ENCODE measurements around the gene WWOX.

The WWOX gene

GRCh38 chr16:78365366-78365765, 265.9 kb downstream of the WWOX start:
- Histone ChIP-seq H3K36me3 (ENCODE audit: control insufficient read depth, insufficient read depth, low read length) (no peaks in the 10 kb centered on the region), H3K4me1 (ENCODE audit: control insufficient read depth, insufficient read depth, low read length) (no peaks in the 10 kb centered on the region), H3K4me3 (ENCODE audit: low read length) (no peak overlapping the region), H3K27me3 (ENCODE audit: control insufficient read depth, insufficient read depth, low read length) (no peaks in the 10 kb centered on the region), H3K9ac (ENCODE audit: low read length) (no peak overlapping the region), H3K9me3 (ENCODE audit: control insufficient read depth, low read length) (no peaks in the 10 kb centered on the region)

GRCh38 chr16:78368121-78369102, 269.0 kb downstream of the WWOX start:
- Histone ChIP-seq H3K9me3 (ENCODE audit: control insufficient read depth, low read length) (no peaks in the 10 kb centered on the region), H3K4me3 (ENCODE audit: low read length) (no peak overlapping the region), H3K9ac (ENCODE audit: low read length) (no peak overlapping the region), H3K4me1 (ENCODE audit: control insufficient read depth, insufficient read depth, low read length) (no peaks in the 10 kb centered on the region), H3K27me3 (ENCODE audit: control insufficient read depth, insufficient read depth, low read length) (no peaks in the 10 kb centered on the region), H3K36me3 (ENCODE audit: control insufficient read depth, insufficient read depth, low read length) (no peaks in the 10 kb centered on the region)

- H3K36me3 ChIP-seq (ENCODE audit: control insufficient read depth, insufficient read depth, low read length) = no peaks in the 10 kb centered on the region
Measured at GRCh38 chr16:78372277-78372676, 272.8 kb downstream of the WWOX start.

DNA sequence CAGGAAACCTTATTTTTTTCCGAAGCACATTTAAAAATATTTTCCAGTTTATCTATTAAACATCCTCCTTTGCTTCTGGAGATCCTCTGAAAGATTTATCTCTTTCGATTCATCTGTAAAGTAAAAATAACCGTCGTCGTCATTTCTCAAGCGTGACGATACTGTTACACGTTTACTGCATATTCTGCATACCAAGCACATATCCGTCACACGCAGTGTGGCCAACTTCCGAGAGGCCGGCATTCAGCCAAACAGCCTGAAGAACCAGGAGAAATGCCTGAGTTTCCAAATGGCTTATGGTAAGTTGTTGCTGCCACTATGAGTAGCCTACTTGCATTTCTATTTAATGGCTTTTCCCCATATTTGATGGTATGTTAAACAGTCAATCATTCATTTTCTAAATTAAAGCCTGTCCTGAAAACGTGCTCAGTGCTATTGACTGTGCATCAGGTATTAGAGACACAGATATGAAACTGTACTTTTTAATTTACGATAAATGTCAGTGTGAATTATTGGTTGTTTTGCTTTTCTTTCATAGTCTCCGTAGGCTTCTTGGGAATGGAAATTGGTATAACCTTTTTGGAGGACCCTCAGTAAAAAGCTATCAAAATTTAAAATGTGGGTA, 275.7 kb downstream of the WWOX start:
- no peaks in the 10 kb centered on the region for H3K9me3 ChIP-seq (ENCODE audit: control insufficient read depth, low read length)
- H3K27me3 ChIP-seq (ENCODE audit: control insufficient read depth, insufficient read depth, low read length) = no peaks in the 10 kb centered on the region
- no peaks in the 10 kb centered on the region for H3K4me1 ChIP-seq (ENCODE audit: control insufficient read depth, insufficient read depth, low read length)
- H3K4me3 ChIP-seq (ENCODE audit: low read length) = no peak overlapping the region
- H3K9ac ChIP-seq (ENCODE audit: low read length) = no peak overlapping the region
- no peaks in the 10 kb centered on the region for H3K36me3 ChIP-seq (ENCODE audit: control insufficient read depth, insufficient read depth, low read length)

More at GRCh38 chr16:78372277-78372676, 272.8 kb downstream of the WWOX start:
- Histone ChIP-seq H3K27me3 (ENCODE audit: control insufficient read depth, insufficient read depth, low read length) (no peaks in the 10 kb centered on the region), H3K9ac (ENCODE audit: low read length) (no peak overlapping the region), H3K4me3 (ENCODE audit: low read length) (no peak overlapping the region), H3K4me1 (ENCODE audit: control insufficient read depth, insufficient read depth, low read length) (no peaks in the 10 kb centered on the region), H3K9me3 (ENCODE audit: control insufficient read depth, low read length) (no peaks in the 10 kb centered on the region)

- Histone ChIP-seq H3K36me3 (ENCODE audit: control insufficient read depth, insufficient read depth, low read length) (no peaks in the 10 kb centered on the region), H3K4me1 (ENCODE audit: control insufficient read depth, insufficient read depth, low read length) (no peaks in the 10 kb centered on the region), H3K27me3 (ENCODE audit: control insufficient read depth, insufficient read depth, low read length) (no peaks in the 10 kb centered on the region), H3K9ac (ENCODE audit: low read length) (no peak overlapping the region), H3K9me3 (ENCODE audit: control insufficient read depth, low read length) (no peaks in the 10 kb centered on the region), H3K4me3 (ENCODE audit: low read length) (no peak overlapping the region)
Measured at GRCh38 chr16:78376452-78376851, 277.0 kb downstream of the WWOX start.

- no peaks in the 10 kb centered on the region for H3K4me1 ChIP-seq (ENCODE audit: control insufficient read depth, insufficient read depth, low read length)
- H3K9me3 ChIP-seq (ENCODE audit: control insufficient read depth, low read length) = no peaks in the 10 kb centered on the region
- H3K4me3 ChIP-seq (ENCODE audit: low read length) = no peak overlapping the region
- no peaks in the 10 kb centered on the region for H3K27me3 ChIP-seq (ENCODE audit: control insufficient read depth, insufficient read depth, low read length)
- no peak overlapping the region for H3K9ac ChIP-seq (ENCODE audit: low read length)
- H3K36me3 ChIP-seq (ENCODE audit: control insufficient read depth, insufficient read depth, low read length) = no peaks in the 10 kb centered on the region
Measured at GRCh38 chr16:78377312-78377711, 277.9 kb downstream of the WWOX start.

DNA sequence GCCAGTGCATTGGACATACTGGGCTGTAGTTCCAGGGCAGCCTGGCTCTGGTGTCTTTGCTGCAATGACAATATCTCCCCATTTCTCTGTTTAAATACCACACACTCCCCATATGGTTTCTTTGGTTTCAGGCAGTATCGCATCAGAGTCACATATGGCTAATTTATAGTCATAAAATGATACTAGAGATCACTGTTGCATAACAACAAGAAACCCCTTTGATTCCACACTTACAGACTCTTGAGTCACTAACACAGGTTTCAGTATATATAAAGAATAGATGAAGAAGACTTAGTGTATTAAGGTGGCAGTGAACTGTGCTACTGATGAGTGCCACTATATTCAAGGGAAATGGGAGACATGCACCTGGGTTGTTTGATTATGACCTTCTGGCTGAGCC, 281.6 kb downstream of the WWOX start:
- no peak overlapping the region for H3K9ac ChIP-seq (ENCODE audit: low read length)
- H3K4me3 ChIP-seq (ENCODE audit: low read length) = no peak overlapping the region
- H3K36me3 ChIP-seq (ENCODE audit: control insufficient read depth, insufficient read depth, low read length) = no peaks in the 10 kb centered on the region
- H3K9me3 ChIP-seq (ENCODE audit: control insufficient read depth, low read length) = no peaks in the 10 kb centered on the region
- no peaks in the 10 kb centered on the region for H3K27me3 ChIP-seq (ENCODE audit: control insufficient read depth, insufficient read depth, low read length)
- H3K4me1 ChIP-seq (ENCODE audit: control insufficient read depth, insufficient read depth, low read length) = no peaks in the 10 kb centered on the region

GRCh38 chr16:78383118-78383517, 283.7 kb downstream of the WWOX start:
- H3K9ac ChIP-seq (ENCODE audit: low read length) = no peak overlapping the region
- no peaks in the 10 kb centered on the region for H3K9me3 ChIP-seq (ENCODE audit: control insufficient read depth, low read length)
- H3K27me3 ChIP-seq (ENCODE audit: control insufficient read depth, insufficient read depth, low read length) = no peaks in the 10 kb centered on the region
- no peaks in the 10 kb centered on the region for H3K4me1 ChIP-seq (ENCODE audit: control insufficient read depth, insufficient read depth, low read length)
- H3K4me3 ChIP-seq (ENCODE audit: low read length) = no peak overlapping the region
- no peaks in the 10 kb centered on the region for H3K36me3 ChIP-seq (ENCODE audit: control insufficient read depth, insufficient read depth, low read length)

DNA sequence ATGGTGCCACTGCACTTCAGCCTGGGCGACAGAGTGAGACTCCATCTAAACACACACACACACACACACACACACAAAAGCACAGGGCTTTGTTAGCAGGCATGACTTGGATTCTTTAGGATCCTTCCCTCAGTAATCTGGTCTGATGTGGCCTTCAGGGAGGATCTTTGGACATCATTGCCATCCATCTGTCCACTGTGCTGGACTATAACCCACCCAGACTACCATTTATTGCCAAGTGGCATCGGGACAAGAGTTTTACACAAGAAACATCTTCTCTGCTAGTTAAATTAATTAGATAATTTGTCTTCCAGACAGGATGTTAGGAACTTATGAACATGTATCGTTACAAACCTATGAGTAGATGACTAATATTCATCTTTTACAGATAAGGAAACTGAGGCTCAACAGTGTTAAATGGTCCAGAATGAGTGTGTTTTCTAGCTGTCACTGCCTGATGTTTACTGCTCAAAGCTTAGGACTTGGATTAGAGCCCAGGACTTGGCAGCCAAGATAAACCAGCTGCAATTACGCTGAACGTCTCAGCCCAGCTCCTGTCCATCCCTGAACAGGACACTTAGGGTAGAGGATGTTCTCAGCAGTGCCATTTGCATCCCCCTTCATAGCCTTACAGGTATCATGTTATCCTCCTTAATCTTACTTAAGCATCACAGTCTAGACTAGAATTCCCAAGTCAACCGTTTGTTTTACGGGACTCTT, 285.8 kb downstream of the WWOX start:
- no peak overlapping the region for H3K4me3 ChIP-seq (ENCODE audit: low read length)
- H3K27me3 ChIP-seq (ENCODE audit: control insufficient read depth, insufficient read depth, low read length) = no peaks in the 10 kb centered on the region
- no peaks in the 10 kb centered on the region for H3K4me1 ChIP-seq (ENCODE audit: control insufficient read depth, insufficient read depth, low read length)
- H3K36me3 ChIP-seq (ENCODE audit: control insufficient read depth, insufficient read depth, low read length) = no peaks in the 10 kb centered on the region
- H3K9ac ChIP-seq (ENCODE audit: low read length) = no peak overlapping the region
- no peaks in the 10 kb centered on the region for H3K9me3 ChIP-seq (ENCODE audit: control insufficient read depth, low read length)

DNA sequence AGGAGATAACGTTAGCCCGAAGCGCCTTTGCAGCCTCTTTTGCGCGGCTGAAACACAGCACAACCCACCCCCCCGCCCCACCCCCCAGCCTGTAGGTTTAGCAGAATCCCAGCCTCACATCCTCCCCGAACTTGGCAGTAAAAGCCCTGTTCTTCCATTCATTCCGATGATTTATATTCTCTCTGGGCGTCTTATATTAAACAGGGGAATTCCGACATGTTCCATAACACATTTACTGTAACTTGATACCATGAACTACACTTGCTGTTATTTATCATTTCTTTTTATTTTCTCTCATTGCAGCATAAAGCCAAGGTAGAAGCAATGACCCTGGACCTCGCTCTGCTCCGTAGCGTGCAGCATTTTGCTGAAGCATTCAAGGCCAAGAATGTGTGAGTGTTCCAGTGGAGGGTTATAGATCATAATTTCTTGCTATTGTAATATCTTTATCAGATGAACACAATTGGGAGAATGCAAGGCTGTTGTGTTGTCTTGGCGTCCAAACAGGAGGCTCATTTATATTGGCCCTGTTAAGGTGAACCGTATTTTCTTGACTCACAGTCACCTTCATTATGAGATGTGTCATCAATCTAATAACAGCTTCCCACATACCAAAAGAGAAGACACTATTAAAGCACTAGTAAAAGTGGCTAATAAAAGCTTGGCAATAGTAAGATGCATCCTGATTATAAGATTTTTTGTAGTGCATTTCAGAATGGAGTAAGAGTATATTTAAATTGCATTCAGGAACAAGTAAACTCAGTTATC, 287.3 kb downstream of the WWOX start:
- no peaks in the 10 kb centered on the region for H3K27me3 ChIP-seq (ENCODE audit: control insufficient read depth, insufficient read depth, low read length)
- H3K9me3 ChIP-seq (ENCODE audit: control insufficient read depth, low read length) = no peaks in the 10 kb centered on the region
- H3K4me1 ChIP-seq (ENCODE audit: control insufficient read depth, insufficient read depth, low read length) = no peaks in the 10 kb centered on the region
- H3K4me3 ChIP-seq (ENCODE audit: low read length) = no peak overlapping the region
- H3K9ac ChIP-seq (ENCODE audit: low read length) = no peak overlapping the region
- no peaks in the 10 kb centered on the region for H3K36me3 ChIP-seq (ENCODE audit: control insufficient read depth, insufficient read depth, low read length)

- H3K4me1 ChIP-seq (ENCODE audit: control insufficient read depth, insufficient read depth, low read length) = no peaks in the 10 kb centered on the region
- no peak overlapping the region for H3K4me3 ChIP-seq (ENCODE audit: low read length)
- H3K27me3 ChIP-seq (ENCODE audit: control insufficient read depth, insufficient read depth, low read length) = no peaks in the 10 kb centered on the region
- no peaks in the 10 kb centered on the region for H3K9me3 ChIP-seq (ENCODE audit: control insufficient read depth, low read length)
- no peak overlapping the region for H3K9ac ChIP-seq (ENCODE audit: low read length)
- no peaks in the 10 kb centered on the region for H3K36me3 ChIP-seq (ENCODE audit: control insufficient read depth, insufficient read depth, low read length)
Measured at GRCh38 chr16:78389009-78389498, 289.6 kb downstream of the WWOX start.

All from mucosa of stomach (tissue), 1 donor.